Fibroblast of skin of abdomen (primary cell): ENCODE results near the gene HIP1R.
A peak's percentile ranks its signal among the peaks of the same experiment; 100 is the strongest.
"Not testable (repeated sequence)": the region's sequence is repeated elsewhere in the genome, so short reads cannot be mapped to it uniquely, and the experiment has no call there.

Experiments used
- DNase-seq: peaks from one replicate; pipeline ENCODE4 v3.0.0-alpha.2; 2013

The HIP1R gene

GRCh38 chr12:122894193-122895121, 59.2 kb downstream of the HIP1R start:
- DNase-seq = no peak

- DNase-seq = no peak
Observed at GRCh38 chr12:122895320-122895703, 60.1 kb downstream of the HIP1R start.

GRCh38 chr12:122895704-122896636, 60.7 kb downstream of the HIP1R start, which contains the start of gene VPS37B:
Gene VPS37B, minus strand, starts transcription at chr12:122896124. Its CDS starts 62 bp downstream, at chr12:122896062.
- DNase-seq = peak; percentile 88

- no peak for DNase-seq
Observed at GRCh38 chr12:122896662-122897061, 61.4 kb downstream of the HIP1R start.

GRCh38 chr12:122899887-122900286, 64.6 kb downstream of the HIP1R start:
- DNase-seq = no peak

- no peak for DNase-seq
Observed at GRCh38 chr12:122902854-122903692, 67.8 kb downstream of the HIP1R start.

GRCh38 chr12:122903693-122904034, 68.4 kb downstream of the HIP1R start:
- DNase-seq = no peak

GRCh38 chr12:122905258-122905657, 70.0 kb downstream of the HIP1R start:
- not testable (repeated sequence) for DNase-seq

GRCh38 chr12:122908915-122909314, 73.7 kb downstream of the HIP1R start:
- no peak for DNase-seq

GRCh38 chr12:122909442-122910288, 74.4 kb downstream of the HIP1R start:
- no peak for DNase-seq
